NK-92 treated with Interleukin-12 subunit alpha and Interleukin-12 subunit beta, amount 100 ng/mL, for 24 hours (cell line): ENCODE results near the gene HSD17B3.
"Not testable (repeated sequence)": the region's sequence is repeated elsewhere in the genome, so short reads cannot be mapped to it uniquely, and the experiment has no call there.

ENCODE experiments used
- DNase-seq: peaks from one replicate; lab custom pipeline; 2025; lab: John Stamatoyannopoulos, UW

Gene HSD17B3

DNA sequence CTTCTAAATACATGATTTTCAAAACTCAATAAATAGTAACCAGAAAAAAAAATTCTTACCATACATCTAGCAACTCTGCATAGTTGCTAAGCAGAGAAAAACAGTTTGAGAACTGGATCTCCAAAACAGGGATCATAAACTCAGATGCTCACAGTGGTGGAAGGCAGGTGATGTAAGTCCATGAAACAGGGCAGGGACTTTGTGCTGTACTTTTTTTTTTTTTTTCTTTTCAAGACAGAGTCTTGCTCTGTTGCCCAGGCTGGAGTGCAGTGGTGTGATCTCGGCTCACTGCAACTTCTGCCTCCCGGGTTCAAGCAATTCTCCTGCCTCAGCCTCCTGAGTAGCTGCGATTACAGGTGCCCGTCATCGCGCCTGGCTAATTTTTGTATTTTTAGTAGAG lies 5.0 kb upstream of the HSD17B3 start:
- DNase-seq = not testable (repeated sequence)

DNA sequence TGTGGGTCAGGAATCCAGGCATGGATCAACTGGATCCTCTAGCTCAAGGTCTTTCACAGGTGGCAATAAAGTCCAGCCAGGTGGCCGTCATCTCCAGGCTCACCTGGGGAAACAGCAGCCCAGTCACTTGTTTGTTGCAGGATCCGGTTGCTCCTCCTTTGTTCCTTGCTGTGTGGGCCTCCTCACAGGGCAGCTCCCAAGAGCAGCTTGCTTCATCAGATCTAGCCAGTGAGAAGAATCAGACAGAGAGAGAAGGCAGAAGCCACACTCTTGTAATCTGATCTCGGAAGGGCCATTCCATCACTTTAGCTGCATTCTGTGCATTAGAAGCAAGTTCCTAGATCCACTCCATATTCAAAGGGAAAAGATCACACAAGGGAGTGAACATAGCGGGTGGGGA lies 3.2 kb upstream of the HSD17B3 start:
- no peak for DNase-seq

DNA sequence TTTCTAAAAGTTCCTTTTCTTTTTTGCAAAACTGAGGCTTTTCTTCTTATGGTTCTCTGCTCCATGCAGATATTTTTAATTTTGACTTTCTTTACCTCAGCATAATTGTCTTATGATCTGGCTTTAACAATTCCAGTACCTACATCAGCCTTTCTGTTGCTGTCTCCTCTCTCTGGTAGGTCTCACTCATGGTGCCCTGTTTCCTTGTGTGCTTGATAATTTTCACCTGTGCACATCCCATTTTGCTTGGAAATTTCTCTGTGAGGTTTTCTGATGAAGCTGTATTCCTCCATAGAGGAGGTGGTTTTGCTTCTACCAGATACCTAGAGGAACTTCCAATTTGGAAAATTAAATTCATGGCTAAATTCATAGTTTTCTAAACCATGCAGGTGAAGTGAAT lies 2.3 kb upstream of the HSD17B3 start:
- DNase-seq = no peak

DNA sequence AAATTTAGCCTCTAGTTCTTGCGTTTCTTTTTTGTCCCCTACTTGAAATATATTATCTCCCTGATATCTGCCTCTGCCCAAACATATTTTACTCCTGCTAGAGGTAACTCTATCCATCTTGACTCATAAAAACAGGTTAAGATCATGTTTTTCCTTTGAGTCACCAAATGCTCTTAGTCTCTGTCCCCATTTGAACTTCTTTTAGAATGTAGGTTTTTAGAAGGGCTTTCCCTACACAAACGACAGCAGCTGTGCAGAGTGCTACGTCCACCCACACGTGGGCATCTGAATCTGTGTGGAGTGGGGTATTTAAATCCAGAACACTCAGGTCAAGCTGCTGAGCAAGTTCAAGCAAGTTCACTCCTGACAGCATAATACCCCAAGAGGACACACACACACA lies 2.2 kb downstream of the HSD17B3 start:
- no peak for DNase-seq

DNA sequence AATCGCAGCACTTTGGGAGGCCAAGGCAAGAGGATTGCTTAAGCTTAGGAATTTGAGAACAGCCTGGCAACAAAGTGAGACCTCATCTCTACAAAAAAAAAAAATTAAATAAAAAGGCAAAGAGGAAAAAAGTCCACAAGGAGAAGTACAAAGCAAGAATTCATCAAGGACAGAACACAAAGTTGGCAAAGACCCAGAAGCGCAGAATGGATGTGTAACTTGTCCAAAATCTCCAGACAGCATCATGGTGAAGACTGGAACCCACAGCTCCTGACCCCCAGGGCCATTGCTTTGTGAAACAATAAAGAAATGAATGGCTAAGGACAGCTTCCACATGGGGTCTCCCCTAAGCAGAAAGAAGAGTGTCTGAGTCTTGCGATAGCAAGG lies 7.8 kb downstream of the HSD17B3 start:
- no peak for DNase-seq

DNA sequence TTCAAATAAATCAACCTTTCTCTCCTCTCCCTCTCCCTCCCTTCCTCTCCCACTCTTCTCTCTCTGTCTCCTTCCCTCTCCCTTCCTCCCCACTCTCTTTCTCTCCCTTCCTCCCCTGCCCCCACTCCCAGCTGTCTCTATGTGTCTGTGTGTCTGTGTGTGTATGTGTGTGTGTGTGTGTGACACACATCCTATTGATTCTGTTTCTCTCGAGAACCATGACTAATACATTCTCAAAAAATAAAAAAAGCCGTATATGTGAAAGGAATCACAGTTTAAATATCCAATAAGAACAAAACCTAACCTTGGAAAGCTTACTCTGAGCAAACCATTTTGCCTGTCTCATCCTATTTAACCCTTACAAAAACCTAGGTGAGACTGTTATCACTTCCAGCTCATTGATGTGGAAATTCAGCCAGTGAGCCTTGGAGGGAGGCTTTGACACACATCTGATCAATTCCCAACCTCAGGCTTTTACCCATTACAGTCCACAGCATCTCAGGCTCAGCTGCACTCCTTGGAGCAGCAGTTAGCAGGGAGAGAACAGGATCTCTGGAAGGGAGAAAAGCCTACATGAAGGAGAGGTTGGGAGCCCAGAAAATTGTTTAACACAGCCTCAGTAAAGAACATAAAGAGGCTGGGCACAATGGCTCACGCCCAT lies 8.3 kb downstream of the HSD17B3 start:
- DNase-seq = no peak

DNA sequence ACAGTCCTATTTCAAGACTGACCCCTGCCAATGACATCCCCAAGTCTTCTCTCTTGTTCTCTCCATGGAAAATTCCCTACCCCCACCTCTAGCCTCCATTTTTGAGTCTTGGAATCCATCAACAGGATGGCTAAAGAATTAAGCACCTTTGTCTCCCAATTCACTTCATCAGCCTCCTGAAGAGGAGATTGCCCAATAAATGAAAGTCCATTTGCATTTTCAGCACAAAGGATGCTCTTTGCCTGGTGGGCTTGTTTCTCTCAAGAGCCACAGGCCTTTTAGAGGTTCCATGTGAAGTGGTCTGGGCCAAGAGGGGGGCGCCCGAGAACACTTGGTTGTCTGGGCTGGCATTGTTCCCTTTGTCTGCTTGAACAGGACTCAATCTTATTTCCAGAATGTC lies 12.6 kb downstream of the HSD17B3 start:
- DNase-seq = no peak

DNA sequence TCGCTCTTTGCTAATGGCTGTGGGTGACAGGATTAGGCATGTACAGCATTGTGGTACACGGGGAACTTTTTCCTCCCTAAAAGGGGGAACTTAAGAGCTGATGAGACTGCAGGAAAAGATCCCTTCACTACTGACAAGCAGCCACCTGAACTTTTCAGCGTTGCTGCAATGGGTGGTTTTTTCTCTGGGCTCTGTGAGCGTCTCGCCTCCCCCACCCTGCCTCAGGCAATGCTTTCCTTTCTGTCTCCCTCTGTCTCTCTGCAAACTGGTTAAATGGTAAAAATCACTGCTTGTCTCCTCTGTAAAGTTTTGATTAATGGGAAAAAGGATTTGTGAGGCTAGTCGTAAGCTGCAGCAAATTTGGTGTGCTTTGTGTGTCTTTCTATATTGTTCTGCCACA lies 20.3 kb downstream of the HSD17B3 start:
- no peak for DNase-seq

DNA sequence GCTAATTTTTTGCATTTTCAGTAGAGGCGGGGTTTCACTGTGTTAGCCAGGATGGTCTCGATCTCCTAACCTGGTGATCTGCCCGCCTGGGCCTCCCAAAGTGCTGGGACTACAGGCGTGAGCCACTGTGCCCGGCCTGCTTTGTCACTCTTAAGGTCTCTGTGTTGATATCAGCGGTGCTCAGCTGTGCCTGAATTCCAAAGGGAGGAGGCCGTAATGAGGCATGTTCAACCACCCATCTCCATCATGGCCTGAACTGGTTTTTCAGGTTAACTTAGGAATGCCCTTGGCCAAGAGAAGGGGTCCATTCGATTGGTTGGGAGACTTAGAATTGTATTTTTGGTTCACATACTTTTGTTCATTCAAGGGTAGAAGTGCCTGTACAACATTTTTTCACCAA lies 22.0 kb downstream of the HSD17B3 start:
- DNase-seq = no peak

DNA sequence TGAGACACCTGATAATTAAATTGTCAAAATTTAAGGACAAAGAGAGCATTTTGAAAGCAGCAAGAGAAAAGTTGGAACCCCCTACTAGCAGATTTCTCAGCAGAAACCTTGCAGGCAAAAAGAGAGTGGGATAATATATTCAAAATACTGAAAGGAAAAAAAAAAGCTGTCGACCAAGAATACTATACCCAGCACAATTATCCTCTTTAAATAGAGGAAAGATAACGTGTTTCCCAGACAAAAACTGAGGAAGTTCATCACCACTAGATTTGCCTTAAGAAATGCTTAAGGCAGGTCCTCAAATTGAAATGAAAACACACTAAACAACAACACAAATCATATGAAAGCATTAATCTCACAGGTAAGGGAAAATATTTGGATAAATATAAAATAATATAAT lies 27.0 kb downstream of the HSD17B3 start:
- DNase-seq = no peak

DNA sequence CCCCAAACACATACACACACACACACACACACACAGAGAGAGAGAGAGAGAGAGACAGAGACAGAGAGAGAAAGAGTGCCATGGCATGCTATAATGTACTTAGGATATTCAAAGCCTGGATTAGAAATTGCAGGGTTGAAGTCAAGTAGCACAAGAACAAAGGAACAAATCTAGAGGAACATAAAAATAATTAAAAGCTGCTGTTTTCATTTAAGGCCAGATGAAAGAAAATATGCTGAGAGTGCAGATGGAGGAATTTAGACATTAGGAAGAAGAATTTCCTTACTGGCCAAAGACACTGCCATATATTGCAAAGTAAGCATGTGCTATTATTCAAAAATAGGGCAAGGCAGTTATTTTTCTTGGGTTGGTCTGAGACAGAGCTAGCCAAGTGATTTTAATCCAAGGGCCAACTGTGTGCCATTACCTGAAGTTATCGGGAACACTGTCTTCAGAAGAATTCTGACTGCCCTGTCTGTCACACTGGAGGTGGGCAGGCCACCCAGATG lies 31.7 kb downstream of the HSD17B3 start:
- DNase-seq = no peak

DNA sequence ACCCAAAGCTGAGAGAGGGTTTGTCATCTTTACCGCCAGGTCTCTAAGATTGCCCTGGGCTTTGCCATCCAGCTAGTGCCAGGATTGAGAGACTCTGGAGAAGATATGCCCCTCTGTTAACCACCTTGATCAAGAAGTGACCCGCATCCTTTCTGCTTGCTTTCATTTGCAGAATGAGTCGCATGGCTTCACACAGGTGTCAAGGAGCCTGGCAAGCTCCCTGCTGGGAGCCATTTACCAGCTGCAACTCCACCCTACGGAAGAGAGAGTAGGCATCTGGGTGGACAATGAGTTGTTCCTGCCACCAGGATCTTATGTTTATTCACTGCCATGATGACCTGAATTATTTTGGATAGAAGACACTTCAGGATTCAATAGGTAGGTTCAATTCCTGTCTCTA lies 43.0 kb downstream of the HSD17B3 start:
- no peak for DNase-seq

DNA sequence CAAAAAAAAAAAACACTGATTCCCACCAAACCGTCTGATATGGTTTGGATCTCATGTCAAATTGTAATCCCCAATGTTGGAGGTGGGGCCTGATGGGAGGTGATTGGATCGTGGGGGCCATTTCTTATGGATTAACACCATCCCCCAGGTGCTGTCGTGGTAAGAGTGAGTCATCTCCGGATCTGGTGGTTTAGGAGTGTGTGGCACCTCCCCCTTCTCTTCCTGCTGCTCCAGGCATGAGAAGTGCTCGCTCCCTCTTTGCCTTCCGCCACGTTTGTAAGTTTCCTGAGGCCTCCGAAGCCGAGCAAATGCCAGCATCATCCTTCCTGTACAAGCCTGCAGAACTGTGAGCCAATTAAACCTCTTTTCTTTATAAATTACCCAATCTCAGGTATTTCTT lies 45.2 kb downstream of the HSD17B3 start:
- no peak for DNase-seq

DNA sequence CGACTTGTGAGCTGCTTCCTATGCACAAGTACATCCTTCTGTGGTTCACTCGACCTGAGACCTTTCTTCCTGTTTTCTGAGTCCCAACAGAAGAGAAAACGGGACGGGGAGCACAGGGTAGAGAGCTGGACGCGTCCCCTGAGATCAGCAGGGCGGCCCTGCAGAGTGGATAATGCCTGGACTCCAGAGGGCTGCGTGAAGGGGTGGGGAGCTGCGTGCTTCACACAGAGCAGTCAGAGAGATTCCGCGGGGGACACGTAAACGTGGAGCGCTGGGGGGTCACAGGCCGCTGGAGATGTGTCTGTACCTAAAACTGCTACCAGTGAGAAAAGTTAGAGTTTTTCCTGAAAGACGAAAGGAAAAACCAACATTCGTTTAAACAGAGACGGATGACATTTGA lies 46.3 kb downstream of the HSD17B3 start:
- no peak for DNase-seq

DNA sequence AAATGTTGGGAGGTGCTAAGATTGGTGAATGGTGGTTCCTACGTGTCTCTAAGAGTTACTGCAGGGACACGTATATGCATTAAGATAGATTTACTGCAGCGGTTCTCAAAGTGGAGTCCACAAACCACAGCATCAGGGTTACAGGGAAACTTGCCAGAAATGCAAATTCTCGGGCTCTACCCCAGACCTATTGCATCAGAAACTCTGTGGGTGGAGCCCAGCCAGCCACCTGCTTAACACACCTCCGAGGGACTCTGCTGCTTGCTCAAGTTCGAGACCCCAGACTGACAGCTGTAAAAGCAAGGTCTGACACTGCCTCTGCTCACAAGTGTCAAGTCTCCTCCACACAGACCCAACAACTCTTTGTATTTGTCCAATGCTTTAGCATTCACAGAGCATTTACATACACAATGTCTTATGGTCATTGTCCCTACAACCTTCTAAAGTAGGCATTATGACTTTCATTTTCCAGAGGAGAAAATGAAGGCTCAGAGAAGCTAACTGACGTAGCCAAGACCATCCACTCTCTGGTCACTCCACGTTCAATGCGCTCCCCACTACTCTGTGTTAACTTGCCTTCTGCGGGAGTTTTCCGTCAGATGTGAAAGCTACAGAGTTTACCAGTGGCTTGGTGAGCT lies 48.8 kb downstream of the HSD17B3 start:
- no peak for DNase-seq

DNA sequence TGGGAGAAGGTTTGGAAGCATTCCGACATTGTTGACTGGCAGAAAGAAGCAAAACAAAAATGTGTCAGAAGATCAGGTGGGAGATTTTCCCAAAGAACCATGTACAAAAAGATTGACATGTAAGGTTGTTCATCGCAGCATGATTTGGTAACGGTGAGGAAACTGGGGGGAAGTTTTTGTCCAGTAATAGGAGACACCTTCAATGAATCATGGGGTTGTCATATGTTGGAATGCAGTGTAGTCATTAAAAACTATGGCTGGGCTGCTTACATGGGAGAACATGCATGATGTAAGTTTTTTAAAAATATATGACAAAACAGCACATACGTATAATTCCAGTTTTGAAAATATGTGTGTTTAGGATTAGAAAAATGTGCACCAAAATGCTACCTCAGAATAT lies 50.5 kb downstream of the HSD17B3 start:
- DNase-seq = no peak

DNA sequence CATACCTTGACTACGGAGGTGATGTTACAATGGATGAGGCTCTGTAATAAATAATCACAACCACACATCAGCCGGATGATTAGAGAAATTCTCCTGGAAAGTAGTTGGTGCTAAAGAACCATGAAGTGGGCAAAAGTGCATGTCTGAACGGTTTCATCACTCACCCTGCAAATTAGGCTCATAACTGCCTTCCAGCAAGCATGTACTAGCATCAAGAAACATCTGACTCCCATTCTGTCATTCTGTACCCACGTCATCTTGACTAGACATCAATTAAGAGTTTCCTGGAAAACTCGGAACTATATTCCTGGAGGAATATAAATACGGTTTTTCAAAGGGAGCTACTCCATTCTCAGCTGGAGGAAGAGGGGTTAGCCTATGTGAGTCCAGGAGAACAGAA lies 52.2 kb downstream of the HSD17B3 start:
- no peak for DNase-seq

DNA sequence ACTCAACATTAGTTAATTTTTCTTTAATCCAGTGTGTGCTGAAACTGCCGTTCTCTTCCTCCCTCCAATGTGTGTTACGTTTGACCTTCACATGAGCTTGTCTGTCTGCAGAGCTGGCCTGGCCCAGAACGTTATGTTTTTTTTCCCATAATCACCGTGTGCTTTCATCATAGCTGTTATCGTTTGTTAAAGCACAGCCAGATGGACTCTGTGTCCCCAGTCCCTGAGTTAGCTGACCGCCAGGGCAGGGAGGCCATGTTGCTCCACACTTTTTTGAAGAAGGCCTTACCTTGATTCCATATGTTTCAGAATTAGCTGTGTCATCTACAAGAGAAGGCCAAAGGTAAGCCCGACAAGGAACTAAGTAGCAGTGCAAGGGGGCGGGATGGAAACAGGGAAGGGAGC lies 55.7 kb downstream of the HSD17B3 start:
- DNase-seq = no peak

DNA sequence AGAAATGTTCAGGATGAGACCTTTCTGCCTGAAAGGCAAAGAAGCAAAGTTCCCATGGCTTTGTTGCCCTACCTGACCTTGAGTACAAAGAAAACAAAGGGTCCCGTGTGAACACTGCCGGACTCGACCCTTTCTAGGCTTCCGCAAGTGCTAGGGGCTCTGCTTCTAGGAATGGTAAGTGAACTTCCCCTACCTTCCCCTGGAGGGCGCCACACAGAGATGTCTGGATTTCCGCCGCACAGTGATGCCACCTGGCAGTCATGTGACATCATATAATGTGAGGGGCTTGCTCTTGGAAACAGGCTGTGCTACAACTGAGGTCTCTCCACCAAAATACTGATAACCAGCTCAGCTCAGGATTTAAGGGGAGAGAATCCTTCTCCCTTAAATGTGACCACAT lies 56.6 kb downstream of the HSD17B3 start:
- no peak for DNase-seq

DNA sequence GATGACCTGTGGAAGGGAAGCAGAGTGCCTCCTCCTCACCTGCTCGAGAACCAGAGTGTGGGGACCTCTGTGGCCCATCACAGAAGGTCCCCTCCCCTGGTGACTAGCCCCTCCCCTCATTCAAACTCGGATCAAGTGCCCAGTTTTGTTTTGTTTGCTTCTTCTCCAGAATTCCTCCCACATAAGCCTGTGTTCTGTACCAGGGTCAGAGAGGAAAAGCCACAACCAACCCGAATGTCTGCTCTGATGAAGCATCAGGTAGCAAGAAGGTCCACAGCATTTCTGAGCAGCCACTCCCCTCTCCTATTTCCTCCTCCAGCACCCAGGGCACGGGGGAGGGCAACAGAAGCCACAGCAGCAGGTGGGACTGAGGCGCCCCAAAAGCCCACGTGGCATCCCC lies 58.2 kb downstream of the HSD17B3 start:
- no peak for DNase-seq

DNA sequence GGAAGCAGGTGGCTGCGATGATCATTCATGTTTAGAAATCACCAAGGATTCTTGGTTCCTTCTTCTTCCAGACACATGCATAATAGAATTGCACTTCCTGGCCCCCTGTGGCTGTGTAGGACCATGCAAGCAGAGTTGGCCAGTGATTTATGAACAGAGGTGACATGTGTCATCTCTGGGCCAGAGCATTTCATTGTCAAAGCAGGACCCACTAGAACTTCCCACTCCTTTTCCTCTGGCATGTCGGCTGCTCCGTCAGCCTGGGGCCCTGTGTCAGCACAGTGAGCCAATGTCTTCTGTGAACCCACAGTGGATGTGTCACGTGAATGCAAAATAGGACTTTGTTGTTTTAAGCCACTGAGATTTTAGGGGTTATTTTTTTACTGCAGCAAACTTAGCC lies 59.2 kb downstream of the HSD17B3 start:
- no peak for DNase-seq

DNA sequence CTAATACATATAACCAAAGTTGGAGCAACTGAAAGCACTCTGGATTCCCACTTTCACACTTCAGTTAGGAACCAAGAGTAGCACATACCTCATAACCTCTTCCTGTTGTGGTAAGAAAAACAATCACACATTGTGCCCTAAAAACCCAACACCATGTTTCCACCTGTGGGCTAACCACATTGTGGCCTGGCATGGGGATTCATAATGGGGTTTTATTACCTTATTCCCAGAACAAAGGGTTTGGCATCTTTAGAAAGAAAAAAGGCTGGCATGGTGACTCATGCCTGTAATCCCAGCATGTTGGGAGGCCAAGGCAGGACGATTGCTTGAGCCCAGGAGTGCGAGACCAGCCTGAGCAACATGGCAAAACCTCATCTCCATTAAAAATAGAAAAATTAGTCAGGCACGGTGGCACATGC lies 60.6 kb downstream of the HSD17B3 start:
- peak; percentile 29 for DNase-seq

DNA sequence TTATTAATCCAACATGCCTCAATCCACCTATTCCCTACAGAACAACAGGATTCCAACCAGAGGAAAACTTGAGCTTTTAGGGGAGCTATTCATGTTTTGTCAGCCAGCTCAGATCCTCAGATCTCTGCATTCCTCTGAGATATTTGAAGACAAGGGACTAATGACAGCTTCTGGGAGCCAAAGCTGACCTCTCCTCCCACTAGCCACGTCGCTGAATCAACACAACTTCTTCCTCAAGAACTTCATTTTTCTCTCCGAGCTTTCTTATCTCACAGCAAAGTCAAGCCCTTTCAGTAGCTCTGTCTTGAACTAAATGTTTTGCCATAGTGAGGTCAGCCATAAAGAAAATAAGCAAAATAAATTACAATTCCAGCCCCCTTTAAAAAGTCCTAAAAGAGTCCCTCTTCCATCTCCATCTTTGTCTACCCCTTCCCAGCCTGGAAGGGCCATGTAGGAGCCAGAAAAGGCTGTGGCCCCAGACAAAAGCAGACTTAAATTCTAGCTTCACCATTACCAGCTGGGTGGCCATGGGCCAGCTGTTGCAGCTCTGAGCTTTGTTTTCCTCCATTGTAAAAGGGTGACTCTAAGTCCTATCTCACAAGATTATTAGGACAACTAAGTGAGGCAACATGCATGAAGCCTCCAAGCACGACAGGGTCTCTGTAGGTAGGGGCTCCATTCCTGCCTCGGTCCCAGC lies 65.0 kb downstream of the HSD17B3 start:
- no peak for DNase-seq
